Measurements from ENCODE around the gene FEZF1. TPM values are rescaled to one million over a fixed set of nuclear protein-coding genes. Genes with fewer than 3 reads are reported as not detected.

Gene FEZF1
- total and polyA plus RNA-seq, 2 of the 13 experiments (the other 11 are each of a cell fraction or from before 2014, with no cell fraction given): not detected

DNA sequence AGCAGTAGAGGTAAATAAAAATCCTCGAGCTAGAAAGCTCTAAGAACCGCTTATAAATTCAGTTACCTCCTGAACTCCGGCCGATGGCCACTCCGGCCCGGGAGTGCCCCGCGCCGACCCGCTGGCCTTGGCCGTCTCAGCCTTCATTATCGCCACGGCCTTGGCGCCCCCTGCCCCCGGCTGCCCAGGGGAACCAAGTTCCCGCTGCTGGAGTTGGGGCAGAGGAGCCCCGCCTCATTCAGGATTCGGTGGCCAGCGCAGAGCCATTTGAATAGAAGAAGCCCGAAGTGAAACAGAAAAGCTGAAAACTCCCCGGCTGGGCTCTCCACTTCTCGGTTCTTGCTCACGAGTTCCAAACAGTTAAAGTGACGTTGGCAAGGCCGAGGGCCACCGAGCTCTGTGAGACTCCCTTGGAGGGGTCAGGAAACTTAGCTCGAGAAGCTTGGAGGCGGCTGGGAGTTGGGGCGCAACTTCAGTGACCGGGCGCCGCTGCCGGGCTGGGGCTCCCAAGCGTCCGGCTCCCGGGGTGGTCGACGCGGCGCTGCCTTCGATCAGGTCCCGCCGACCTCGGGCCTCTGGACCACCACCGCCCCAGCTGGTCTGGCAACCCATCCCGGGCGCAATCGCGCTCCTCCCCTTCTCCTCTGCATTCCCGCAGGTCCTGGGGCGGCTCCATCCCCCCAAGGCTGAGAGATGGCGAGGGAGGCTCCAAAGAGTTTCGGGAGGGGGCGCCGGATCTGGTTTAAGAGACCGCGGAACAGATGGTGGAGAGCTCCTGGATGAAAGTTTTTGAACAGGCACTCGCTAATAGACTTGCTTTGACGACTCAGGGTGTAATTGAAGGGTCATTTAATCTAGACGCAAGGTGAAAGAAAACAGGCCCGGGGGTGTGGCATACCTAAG, 5.8 kb upstream of the FEZF1 start:
- BruUV-seq (replicated peaks): no TSS peak
- peak overlapping the region; percentile 49 to 65 (median 58) for H3K4me3 ChIP-seq (replicated peaks in 1 of 3; ENCODE audit: insufficient read depth in 1 of 3, low read depth in 2 of 3, low read length in 3 of 3)
- peaks cover 11 to 85% of the 10 kb centered on the region in 2 experiments for H3K27me3 ChIP-seq (ENCODE audit: control insufficient read depth in 1 of 2, insufficient read depth in 2 of 2, low read length in 2 of 2)

More for the DNA sequence above, 5.8 kb upstream of the FEZF1 start:
- in situ Hi-C loops (cut with HindIII; ENCODE audit: extremely low pct_ligation_motif_present, low pct_unique_long_range_greater_than_20kb): no loop called here
- TF ChIP-seq RAD51 (IDR thresholded peaks at IDR 0.05; ENCODE audit: borderline replicate concordance) (no peak), DNMT3B (CRISPR knock-in tag; conservative IDR thresholded peaks at IDR 0.05) (no peak), EZH2 (conservative IDR thresholded peaks at IDR 0.05; ENCODE audit: low read depth, low read length) (peak; percentile 32)
- TF ChIP-seq, protein P1, sequence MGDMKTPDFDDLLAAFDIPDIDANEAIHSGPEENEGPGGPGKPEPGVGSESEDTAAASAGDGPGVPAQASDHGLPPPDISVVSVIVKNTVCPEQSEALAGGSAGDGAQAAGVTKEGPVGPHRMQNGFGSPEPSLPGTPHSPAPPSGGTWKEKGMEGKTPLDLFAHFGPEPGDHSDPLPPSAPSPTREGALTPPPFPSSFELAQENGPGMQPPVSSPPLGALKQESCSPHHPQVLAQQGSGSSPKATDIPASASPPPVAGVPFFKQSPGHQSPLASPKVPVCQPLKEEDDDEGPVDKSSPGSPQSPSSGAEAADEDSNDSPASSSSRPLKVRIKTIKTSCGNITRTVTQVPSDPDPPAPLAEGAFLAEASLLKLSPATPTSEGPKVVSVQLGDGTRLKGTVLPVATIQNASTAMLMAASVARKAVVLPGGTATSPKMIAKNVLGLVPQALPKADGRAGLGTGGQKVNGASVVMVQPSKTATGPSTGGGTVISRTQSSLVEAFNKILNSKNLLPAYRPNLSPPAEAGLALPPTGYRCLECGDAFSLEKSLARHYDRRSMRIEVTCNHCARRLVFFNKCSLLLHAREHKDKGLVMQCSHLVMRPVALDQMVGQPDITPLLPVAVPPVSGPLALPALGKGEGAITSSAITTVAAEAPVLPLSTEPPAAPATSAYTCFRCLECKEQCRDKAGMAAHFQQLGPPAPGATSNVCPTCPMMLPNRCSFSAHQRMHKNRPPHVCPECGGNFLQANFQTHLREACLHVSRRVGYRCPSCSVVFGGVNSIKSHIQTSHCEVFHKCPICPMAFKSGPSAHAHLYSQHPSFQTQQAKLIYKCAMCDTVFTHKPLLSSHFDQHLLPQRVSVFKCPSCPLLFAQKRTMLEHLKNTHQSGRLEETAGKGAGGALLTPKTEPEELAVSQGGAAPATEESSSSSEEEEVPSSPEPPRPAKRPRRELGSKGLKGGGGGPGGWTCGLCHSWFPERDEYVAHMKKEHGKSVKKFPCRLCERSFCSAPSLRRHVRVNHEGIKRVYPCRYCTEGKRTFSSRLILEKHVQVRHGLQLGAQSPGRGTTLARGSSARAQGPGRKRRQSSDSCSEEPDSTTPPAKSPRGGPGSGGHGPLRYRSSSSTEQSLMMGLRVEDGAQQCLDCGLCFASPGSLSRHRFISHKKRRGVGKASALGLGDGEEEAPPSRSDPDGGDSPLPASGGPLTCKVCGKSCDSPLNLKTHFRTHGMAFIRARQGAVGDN (CRISPR knock-in tag; IDR thresholded peaks at IDR 0.05): peak; percentile 39
- TF ChIP-seq, protein P2, sequence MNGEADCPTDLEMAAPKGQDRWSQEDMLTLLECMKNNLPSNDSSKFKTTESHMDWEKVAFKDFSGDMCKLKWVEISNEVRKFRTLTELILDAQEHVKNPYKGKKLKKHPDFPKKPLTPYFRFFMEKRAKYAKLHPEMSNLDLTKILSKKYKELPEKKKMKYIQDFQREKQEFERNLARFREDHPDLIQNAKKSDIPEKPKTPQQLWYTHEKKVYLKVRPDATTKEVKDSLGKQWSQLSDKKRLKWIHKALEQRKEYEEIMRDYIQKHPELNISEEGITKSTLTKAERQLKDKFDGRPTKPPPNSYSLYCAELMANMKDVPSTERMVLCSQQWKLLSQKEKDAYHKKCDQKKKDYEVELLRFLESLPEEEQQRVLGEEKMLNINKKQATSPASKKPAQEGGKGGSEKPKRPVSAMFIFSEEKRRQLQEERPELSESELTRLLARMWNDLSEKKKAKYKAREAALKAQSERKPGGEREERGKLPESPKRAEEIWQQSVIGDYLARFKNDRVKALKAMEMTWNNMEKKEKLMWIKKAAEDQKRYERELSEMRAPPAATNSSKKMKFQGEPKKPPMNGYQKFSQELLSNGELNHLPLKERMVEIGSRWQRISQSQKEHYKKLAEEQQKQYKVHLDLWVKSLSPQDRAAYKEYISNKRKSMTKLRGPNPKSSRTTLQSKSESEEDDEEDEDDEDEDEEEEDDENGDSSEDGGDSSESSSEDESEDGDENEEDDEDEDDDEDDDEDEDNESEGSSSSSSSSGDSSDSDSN (CRISPR knock-in tag; IDR thresholded peaks at IDR 0.05): 0 out of 2 replicates have a peak, but pooled peaks have one; percentile 37
- TF ChIP-seq, protein P3, sequence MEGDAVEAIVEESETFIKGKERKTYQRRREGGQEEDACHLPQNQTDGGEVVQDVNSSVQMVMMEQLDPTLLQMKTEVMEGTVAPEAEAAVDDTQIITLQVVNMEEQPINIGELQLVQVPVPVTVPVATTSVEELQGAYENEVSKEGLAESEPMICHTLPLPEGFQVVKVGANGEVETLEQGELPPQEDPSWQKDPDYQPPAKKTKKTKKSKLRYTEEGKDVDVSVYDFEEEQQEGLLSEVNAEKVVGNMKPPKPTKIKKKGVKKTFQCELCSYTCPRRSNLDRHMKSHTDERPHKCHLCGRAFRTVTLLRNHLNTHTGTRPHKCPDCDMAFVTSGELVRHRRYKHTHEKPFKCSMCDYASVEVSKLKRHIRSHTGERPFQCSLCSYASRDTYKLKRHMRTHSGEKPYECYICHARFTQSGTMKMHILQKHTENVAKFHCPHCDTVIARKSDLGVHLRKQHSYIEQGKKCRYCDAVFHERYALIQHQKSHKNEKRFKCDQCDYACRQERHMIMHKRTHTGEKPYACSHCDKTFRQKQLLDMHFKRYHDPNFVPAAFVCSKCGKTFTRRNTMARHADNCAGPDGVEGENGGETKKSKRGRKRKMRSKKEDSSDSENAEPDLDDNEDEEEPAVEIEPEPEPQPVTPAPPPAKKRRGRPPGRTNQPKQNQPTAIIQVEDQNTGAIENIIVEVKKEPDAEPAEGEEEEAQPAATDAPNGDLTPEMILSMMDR (CRISPR knock-in tag; IDR thresholded peaks at IDR 0.05): 0 out of 2 replicates have a peak, but pooled peaks have one; percentile 5
- CTCF ChIA-PET (ENCODE audit: low intra/inter-chr PET ratio, low total read pairs): no interaction called here
- no peak overlapping the region for H3K9ac ChIP-seq (ENCODE audit: insufficient read depth, low read depth, low read length)
- DNase-seq (ENCODE audit: low spot score) (no peak), FAIRE-seq (no peak), ATAC-seq (peak; percentile 57)
- peak overlapping the region; percentile 54 for H3K4me2 ChIP-seq (ENCODE audit: low read depth, low read length)
- H3K79me2 ChIP-seq (ENCODE audit: insufficient read depth, low read length): no peaks in the 10 kb centered on the region
- POLR2A ChIA-PET: no interaction called here
- no peaks in the 10 kb centered on the region for H3K36me3 ChIP-seq (replicated peaks in 1 of 2; ENCODE audit: control insufficient read depth in 1 of 2, insufficient read depth in 2 of 2, low read length in 2 of 2)
- intact Hi-C loops (cut with micrococcal nuclease; ENCODE audit: unreplicated experiment): no loop called here
- 14% methylated on average over 31 of the region's 61 CpGs for WGBS (ENCODE audit: low lambda C conversion rate)
- peaks cover 28% of the 10 kb centered on the region for H3K4me1 ChIP-seq (ENCODE audit: insufficient read depth, low read length)
- H2AFZ ChIP-seq (ENCODE audit: low read length): no peak overlapping the region
- H4K20me1 ChIP-seq (ENCODE audit: insufficient read depth, low read length): no peaks in the 10 kb centered on the region
- no peaks in the 10 kb centered on the region for H3K9me3 ChIP-seq (ENCODE audit: low read length)
- H3K27ac ChIP-seq (ENCODE audit: extremely low read length, insufficient read depth, low read length): no peak overlapping the region

All from HepG2 (cell line).